ENCODE measurements around the gene ZNF407.

ZNF407 gene

DNA sequence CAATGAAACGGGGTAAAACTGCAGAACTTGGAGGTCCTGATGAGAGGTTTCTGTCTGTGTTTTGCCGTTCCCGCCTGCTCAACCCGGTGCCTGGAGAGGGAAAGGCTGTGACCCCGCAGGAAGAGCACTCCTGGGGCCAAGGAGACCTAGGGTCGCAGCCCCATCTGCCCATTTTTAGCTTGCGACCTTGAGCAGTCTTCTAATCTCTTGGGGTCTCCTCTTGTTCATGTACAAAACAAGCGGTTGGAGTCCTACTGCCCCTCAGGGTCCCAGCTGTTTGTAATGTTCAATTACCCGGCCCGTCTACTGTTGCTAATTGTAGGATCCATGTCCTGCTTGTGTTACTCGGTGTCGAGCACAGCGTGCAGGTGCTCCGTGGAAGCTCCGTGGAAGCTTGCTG is 506.8 kb downstream of the ZNF407 start:
- DNase-seq (ENCODE audit: low read depth), result no peak

DNA sequence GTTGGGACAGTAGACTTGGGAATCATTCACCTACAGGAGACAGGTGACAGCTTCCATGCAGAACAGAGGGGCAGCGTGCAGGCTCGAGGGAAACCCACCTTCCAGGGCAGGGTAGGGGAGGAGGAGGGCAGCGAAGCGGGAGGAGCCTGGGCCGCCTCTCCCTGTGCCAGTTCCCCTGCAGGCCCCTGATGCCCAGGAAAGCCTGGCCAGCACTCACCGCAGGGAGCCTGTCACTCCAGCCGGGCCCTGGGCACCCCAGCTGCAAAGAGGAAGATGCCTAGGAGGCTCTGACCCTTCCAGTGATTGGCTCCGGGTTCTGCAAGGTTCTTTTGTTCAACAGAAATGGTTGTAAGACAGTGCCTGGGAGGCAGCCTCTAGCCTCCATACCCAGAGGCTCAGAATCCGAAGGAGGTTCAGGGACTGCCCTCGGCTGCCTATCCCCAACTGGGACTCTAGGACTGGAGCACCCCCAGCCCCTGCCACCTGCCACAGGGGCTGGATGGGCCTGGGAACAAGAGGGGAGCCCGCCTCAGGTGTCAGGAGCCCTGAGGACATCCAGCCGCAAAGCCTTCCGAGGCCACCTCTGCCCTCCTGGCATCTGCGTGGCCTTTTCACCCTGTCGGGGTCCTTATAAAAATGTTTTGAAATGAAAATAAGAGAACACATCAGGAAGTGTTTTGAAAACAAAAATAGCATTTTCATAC is 508.0 kb downstream of the ZNF407 start:
- no peak for DNase-seq (ENCODE audit: low read depth)

GRCh38 chr18:75106746-75107145 is 509.1 kb downstream of the ZNF407 start:
- no peak for DNase-seq (ENCODE audit: low read depth)

GRCh38 chr18:75107196-75107930 is 509.7 kb downstream of the ZNF407 start:
- DNase-seq (ENCODE audit: low read depth), result no peak

- DNase-seq (ENCODE audit: low read depth), result no peak
Measured at GRCh38 chr18:75107931-75108276, 510.2 kb downstream of the ZNF407 start.

GRCh38 chr18:75108579-75109318 is 511.1 kb downstream of the ZNF407 start:
- no peak for DNase-seq (ENCODE audit: low read depth)

DNA sequence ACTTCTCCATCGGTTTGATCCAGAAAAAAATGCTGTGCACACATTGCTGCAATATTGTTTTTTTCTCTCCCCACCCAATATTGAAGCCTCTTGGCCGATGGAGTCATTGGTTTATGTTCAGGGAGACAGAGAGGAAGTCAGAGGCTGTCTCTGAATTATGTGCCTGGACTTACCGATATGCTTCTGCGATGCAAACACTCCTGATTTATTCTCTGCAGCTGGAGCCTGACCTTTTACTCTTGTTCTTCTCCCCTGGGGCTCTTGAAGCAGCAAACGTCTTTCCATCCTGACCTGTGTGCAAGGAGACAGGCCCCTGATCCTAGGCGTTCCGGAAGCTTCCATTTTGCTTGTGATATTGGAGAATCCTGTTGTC is 511.6 kb downstream of the ZNF407 start:
- no peak for DNase-seq (ENCODE audit: low read depth)

GRCh38 chr18:75109819-75110218 is 512.1 kb downstream of the ZNF407 start:
- DNase-seq (ENCODE audit: low read depth), result no peak

- DNase-seq (ENCODE audit: low read depth), result no peak
Measured at GRCh38 chr18:75110311-75110710, 512.6 kb downstream of the ZNF407 start.

DNA sequence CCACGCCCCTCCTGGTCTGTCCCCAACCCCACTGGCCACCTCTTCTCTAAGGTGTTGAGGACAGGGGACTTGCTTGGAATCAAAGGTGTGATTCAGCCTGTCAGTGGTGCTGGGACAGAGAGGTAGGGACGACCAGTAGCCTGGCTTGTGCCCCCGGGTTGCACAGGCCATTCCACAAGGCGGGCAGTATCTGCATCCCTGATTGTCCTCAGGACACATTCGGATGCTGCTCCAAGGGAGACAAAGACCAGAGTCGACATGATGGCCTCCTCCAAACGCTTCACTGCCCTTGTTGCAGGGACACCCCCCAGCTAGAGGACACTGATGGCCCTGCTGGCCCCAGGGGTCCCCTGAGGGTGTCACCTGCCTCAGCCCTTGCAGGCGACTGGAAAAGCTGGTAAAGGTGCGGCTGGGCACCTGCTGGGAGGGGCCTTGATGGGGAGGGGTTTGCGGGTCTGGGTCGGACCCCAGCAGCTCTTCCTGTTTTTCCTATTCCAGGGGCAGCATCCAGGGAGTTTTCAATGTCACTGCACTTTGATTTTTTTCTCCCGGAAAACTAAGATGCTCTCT is 513.3 kb downstream of the ZNF407 start:
- DNase-seq (ENCODE audit: low read depth), result no peak

DNA sequence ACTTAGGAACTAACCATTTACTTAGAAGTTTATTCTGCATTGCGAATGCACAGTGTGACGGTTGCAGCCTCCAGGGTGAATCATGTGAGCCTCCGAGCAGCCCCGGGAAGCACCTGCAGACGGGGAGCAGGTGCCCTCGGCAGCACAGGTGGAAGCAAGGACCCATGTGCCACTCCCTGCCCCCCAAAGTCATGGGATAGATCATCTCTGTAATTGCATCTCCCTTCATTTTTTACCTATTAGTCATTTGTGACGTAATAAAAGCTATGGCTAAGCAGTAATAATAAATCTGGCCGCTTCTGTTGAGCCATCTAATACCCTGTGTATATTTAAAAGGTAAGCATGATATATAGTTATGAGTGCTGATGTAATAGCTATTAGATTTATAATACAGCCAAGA is 514.1 kb downstream of the ZNF407 start:
- no peak for DNase-seq (ENCODE audit: low read depth)

- no peak for DNase-seq (ENCODE audit: low read depth)
Measured at GRCh38 chr18:75112186-75113096, 514.8 kb downstream of the ZNF407 start.

DNA sequence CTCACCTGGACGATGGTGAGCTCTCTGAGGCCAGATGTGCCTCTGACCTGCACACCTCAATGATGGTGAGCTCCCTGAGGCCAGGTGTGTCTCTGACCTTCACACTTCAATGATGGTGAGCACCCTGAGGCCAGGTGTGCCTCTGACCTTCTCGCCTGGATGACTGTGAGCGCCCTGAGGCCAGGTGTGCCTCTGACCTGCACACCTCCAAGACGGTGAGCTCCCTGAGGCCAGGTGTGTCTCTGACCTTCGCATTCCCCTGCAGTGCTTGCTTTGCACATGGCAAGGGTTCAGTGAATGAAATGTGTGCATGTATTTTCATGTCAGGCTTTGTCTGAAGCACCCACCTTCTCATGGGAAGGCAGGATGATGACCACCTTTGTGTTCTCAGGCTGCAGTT is 515.8 kb downstream of the ZNF407 start:
- no peak for DNase-seq (ENCODE audit: low read depth)

- DNase-seq (ENCODE audit: low read depth), result no peak
Measured at GRCh38 chr18:75114231-75114764, 516.6 kb downstream of the ZNF407 start.
